NK-92 treated with Interleukin-12 subunit alpha and Interleukin-12 subunit beta, amount 100 ng/mL, for 24 hours (cell line): ENCODE data around the gene HEATR9.

ENCODE experiments used
- DNase-seq: peaks from one replicate; lab custom pipeline; 2025; lab: John Stamatoyannopoulos, UW

HEATR9 gene

DNA sequence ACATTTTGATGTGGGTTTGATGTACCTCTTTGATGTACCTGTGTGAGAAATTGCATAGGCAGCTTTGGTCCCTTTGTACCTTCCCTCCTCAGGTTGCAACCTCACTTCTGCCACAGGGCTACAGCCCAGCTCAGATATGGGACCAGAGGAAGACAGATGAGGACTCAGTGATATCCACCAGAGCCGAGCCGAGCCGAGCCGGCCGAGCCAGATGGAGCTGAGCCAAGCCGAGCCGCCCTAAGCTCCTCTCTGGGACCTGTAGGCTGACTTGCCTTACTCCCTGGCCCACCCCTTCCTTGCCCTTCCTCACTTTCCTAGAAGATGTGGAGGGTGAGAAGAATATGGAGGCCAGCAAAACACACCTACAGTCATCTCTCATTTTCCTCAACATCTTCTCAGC is 3.8 kb downstream of the HEATR9 start:
- no peak for DNase-seq

DNA sequence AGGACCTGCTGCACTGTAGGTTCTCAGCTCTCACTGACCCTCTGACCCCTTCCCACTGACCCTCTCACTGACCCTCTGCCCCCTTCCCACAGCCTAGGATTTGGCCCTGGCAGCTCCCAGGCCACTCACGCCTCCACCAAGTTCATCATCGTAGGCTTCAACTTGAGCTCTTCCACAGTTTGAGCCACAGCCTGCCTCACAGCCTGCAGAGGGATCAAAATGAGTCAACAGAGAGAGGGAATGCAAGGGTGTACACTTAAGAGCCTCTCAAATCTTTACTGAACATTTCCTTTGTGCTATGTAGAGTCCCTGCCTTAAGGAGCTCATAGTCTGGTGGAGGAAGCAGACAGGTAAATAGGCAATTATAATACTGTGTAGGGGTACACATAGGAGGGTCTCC is 12.1 kb downstream of the HEATR9 start:
- DNase-seq = no peak

DNA sequence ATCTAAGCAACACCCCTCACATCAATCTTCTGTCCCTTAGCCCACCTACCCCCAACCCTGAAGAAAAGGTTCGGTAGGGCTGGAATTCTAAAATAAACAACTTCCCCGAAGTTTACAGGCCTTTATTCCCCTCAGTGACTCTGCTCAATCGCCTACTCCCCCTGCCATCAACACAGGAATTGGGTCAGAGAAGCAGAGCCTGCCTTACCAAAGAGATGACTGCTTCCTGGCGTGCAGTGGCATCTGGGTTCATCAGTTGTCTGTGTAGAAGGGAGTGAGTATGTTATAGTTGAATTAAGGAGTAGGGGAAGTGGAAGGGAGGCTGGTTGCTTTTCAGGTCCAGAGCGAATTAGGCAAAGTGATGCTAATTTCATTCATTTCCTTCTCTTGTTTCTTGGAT is 12.7 kb downstream of the HEATR9 start:
- no peak for DNase-seq

DNA sequence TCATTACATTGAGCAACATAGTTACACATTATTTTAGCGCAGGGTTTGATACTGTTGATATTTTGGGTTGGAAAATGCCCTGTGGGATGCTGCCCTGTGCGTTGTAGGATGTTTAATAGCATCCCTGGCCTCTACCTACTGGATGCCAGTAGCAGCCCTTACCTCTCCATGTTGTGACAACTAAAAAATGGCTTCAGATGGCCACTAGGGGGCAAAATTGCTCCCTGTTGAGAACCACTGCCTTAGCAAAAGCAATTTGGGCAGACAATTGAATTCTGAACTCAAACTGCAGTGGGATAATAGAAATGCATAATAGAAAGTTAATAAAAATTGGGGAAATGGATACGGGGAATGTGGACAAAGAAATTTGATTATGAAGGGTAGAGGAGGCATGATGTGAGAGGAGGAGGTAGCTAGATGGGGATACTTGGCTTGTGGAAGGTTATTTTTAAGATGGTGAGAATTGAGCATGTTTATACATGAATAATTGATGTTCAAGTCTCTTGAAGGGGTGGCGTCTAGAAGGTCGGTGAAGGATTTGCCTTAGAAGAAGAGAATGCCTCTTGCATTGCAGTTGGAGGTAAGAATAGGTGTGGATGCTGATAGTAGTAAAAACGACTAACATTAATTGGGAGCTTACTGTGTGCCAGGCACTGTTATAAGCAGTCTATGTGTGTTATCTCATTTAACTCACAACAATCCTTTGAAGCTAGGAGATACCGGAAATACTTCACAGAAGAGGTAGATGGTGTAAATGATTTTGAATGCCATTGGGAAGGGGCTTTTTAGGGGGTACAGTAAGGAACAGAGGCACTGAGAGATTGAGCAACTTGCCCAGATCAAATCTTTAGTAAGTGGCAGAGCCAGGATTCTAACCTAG is 19.0 kb downstream of the HEATR9 start:
- DNase-seq = peak; percentile 44

DNA sequence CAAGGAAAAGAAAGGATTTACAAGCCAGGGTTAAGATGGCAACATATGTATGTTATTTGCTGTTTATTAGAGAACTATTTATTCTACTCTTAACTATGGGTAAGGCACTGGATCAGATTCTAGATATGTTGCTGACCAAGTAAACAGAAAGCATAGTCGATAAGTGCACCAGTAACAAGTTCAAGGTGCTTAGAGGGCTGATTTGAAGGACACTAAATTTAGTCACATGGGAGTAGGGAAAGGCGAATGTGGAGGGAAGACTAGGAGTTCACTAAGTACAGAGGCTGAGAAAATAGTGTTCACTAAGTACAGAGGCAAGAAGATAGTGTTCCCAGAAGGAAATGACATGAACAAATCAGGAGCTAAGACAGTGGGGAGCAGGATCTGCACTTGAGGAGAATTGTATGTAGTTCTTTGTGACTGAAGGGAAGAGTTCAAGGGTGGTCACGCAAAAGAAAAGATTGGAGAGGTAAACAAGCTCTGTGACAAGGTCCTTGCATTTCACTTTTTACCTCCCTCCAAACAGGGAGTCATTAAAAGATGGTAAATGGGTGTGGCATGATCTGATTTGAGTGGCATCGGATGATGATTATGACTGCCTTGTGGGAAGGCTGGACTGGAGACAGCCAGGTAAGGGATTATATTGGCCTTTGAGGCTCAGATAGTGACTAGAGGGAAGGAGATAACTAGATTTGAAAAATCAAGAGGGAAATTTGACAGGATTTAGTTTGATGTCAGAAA is 20.9 kb downstream of the HEATR9 start:
- no peak for DNase-seq

DNA sequence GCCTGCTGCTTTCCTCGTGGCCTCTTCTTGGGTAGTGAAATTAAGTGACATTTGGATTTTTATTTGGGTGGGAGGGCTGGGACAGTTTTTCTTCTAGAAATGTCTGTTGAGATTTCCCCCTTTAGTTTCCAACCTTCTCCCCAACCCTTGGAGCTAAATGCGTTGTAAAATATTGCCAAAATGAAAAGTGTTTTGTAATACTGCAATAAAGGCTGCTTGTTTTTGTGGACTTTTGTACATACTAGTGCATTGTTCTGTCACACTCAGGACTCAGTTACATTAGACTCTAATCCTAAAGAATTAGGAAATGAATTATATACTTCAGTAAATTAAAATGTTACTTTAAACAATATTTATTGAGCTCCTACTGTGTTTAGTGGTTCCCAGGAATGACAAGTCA is 21.7 kb downstream of the HEATR9 start:
- no peak for DNase-seq

DNA sequence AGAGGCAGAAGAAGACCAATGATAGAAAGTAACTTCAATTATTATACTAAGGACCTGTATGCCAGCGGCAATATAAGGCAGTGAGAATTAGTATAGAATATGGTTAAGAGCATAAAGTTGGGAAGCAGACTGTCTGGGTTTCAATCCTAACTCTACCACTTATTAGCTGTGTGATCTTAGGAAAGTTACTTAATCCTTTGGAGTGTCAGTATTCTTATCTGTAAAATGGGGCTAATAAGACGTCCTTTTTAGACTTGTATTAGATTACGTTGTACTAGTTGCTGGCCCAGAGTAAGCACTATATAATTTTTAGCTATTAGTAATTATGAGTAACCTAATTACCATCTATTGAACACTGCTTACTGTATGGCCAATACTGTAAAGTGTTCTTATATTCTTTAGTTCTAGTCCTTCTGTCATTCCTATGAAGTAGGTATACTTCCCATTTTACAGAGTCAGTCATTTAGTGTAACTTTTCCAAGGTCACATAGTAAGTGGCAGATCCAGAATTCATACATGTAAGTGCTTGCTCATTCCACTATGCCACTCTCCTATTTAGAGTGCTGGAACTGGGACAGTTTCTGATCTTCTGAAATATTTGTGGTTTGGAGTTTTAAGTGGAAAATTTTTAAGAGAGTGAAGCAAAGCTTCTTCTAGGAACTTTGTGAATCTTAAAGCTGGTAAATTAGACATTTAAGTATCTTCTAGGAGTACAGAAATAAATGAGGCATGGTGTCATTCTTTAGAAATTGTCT is 22.5 kb downstream of the HEATR9 start:
- DNase-seq = no peak

DNA sequence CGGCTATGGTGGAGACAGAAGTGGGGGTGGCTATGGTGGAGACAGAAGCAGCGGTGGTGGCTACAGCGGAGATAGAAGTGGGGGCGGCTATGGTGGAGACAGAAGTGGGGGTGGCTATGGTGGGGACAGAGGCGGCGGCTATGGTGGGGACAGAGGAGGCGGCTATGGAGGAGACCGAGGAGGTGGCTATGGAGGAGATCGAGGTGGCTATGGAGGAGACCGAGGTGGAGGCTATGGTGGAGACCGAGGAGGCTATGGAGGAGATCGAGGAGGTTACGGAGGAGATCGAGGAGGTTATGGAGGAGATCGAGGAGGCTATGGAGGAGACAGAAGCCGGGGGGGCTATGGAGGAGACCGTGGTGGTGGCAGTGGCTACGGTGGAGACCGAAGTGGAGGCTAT is 24.1 kb downstream of the HEATR9 start:
- no peak for DNase-seq

DNA sequence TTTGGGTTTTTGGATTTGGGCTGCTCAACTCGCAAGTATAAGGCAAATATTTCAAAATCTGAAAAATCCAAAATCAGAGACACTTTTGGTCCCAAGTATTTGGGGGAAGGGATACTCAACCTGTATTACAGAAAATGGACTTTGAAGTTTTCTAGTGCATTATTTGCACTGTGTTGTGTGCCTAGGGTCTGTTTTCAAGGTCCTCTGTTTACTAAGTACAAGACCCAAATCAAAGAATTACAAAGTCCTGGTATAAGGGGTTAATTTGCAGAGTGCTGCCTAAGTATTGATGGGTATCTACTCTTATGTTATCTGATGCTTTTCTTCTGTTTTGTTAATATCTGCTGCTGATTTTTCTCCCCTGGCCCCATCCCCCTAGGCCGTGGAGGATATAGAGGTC is 25.0 kb downstream of the HEATR9 start:
- no peak for DNase-seq

DNA sequence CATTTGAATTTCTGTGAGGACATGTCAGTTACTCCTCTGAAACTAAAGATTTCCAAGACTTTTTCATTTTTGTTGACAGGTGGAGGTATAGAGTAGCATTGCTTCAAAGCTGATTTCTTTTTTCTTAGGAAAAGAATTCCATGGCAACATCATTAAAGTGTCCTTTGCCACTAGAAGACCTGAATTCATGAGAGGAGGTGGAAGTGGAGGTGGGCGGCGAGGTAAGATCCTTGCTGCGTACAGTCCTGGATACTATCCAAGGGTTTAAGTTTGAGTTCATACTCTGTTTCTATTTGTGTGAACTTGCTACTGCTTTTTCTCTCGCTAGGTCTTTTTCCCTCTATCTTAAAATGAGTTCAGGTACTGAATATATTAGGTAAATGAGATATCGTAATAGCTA is 26.5 kb downstream of the HEATR9 start:
- no peak for DNase-seq

DNA sequence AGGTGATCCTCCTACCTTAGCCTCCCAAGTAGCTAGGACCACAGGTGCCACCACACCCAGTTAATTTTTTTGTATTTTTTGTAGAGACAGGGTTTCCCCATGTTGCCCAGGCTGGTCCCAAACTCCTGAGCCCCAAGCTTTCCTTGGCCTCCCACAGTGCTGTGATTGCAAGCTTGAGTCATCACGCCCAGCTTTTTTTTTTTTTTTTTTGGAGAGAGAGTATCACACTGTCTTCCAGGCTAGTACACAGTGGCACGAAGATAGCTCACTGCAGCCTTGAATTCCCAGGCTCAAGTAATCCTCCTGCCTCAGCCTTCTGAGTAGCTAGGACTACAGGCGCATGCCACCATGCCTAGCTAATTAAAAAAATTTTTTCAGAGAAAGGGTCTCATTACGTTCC is 27.2 kb downstream of the HEATR9 start:
- DNase-seq = no peak

DNA sequence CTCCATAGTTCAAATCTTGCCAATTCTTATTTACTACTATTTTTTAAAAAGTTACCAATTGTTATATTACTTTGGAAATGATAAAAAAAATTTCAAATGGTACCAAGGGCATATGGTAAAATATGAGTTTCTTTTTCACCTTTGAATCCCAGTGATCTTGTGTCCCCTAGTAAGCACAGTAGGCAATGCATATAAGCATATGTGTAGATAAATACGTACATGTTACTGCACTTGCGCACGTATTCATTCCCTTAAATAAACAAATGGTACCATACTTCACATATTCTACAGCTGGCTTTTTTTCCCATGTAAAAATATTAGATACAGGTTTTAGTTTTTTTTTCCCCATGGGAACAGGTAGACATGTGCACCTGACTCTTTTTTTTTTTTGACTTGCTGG is 27.6 kb downstream of the HEATR9 start:
- no peak for DNase-seq

DNA sequence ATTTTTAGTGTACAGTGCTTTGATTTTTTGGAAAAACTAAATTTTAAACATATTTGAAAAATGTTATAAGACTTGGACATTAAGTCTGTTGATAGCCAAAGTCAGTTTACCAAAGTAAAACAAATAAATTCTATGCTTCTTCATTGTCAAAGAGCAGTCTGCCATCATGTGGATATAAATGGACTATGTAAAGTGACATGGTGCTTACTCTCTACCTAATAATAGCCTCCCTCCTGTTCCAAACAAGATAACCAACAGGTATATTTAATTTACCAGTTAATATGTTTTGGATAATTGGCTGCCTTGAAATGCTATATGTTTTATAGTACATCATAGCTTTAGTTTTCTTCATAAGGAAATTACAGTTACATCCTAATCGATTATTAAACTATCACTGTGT is 43.5 kb downstream of the HEATR9 start:
- DNase-seq = no peak

DNA sequence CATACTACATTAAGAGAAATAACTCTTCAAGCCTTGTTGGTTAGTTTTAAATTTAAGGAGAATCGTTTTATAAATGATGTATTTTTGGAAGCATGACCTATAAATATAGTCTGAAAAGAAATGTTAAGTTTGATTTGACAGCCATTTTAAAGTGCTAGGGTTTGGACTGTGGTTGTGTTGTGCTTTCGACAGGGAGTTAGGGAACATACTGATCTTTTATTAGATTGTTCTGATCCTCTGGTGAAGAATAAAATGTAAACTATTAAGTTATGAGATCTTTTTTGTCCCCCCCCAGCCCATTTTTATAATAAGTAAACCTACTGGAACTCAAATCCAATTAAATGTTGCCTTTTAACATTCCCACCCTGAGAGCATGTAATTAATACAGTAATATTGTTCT is 47.4 kb downstream of the HEATR9 start:
- no peak for DNase-seq

DNA sequence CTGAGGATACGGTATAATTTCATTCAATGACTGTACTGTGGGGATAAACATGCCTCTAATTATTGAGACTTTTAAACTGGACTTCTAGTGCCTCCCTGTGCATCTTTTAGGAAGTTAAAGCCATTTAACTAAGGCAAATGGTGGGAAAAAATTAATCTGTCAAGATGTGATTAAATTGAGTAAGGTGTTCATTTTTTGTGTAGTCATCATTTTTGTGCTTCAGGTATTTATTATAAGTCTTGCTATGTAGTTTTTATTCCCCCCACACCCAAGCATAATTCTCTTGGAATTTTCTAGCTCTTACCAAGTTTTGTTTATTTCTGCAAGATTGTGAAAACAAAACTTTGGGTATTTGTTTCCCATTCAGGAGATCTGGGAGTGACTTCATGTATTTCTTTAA is 49.2 kb downstream of the HEATR9 start:
- no peak for DNase-seq

DNA sequence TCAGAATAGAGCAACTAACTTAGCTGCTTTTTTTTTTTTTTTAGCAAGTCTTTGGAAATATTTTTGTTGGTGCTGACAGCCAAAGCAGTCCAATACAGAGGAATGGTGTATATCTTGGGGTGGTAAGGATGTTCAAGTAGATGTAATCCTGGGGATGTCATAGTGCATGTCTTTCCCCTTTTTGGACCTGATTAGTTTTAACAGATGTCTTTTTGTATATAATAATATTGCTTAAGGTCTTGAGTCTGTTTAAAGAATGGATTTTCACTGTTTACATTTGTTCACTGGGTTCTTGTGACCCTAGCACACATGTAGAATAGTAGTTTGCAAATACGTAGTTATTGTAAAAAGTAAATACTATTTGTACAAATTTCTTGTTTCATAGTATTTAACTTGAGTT is 51.5 kb downstream of the HEATR9 start:
- no peak for DNase-seq

DNA sequence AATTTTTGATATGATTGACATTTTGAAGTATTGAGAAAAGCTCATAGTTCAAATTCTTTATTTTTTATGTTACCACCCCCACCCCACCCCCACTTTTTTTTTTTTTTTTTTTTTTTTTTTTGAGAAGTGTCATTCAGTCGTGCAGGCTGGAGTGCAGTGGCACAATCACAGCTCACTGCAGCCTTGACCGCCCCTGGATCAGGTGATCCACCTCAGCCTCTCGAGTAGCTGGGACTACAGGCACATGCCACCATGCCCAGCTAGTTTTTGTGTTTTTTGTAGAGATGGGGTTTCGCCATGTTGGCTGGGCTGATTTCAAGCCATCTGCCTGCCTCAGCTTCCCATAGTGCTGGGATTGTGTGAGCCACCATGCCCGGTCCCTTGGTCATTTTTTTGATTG is 52.0 kb downstream of the HEATR9 start:
- no peak for DNase-seq

DNA sequence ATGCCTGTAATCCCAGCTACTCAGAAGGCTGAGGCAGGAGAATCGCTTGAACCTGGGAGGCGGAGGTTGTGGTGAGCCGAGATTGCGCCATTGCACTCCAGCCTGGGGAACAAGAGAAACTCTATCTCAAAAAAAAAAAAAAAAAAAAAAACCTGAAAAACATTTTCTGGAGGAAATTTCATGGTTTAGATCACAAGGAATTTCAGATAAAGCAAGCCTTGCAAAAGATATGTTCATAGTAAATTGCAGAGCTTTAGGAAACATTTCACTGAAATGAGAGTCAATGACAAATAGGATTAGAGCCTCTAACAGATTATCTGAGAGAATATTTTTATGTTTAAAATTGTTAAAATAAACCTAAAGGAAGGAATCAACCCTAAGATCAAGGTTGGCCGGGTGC is 56.2 kb downstream of the HEATR9 start:
- no peak for DNase-seq

DNA sequence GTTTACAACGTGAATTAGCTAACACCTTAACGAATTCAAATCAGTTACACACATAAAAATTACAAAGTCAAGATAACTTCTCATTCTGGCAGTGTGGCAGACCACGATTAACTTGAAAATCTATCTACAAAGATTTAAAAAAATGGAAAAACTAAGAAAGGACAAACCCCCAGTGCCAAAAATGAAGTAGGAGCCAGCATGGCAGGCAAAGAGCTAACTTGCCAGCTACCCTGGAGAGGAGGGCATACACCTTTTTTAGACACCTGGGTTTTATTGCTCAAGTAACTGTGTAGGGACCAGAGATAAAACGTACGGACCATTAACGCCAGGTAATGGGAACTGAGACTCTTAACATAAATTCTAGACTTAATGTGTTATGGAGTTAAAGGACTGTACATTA is 56.9 kb downstream of the HEATR9 start:
- no peak for DNase-seq

DNA sequence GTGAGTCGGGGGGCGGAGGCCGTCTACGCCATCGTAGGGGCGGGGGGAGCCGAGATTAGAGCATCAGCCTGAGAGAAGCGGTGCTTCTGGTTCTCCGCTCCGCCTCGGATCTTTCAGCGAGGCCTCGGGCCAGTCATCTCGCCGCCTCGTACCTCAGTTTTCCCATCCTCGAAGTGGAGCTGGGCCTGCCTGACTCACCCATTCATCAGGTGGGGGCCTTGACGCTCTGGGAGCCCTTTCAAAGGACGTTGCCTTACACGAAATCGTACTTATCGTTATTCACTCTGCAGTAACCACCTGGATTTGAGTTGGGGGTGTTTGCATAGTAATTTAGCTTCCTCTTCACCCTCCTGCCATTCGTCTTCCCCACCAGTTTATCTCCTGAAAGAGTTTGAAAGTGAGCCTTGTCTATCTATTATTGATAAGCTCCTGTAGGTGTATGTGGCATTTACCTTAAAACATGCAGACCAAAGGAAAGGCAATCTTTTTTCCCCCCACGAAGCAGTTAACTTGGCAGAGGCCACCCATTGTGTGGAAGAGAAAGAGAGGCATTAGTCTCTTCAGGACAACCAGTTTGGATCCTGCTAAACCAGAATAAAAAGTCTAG is 58.7 kb downstream of the HEATR9 start:
- peak; percentile 20 for DNase-seq

DNA sequence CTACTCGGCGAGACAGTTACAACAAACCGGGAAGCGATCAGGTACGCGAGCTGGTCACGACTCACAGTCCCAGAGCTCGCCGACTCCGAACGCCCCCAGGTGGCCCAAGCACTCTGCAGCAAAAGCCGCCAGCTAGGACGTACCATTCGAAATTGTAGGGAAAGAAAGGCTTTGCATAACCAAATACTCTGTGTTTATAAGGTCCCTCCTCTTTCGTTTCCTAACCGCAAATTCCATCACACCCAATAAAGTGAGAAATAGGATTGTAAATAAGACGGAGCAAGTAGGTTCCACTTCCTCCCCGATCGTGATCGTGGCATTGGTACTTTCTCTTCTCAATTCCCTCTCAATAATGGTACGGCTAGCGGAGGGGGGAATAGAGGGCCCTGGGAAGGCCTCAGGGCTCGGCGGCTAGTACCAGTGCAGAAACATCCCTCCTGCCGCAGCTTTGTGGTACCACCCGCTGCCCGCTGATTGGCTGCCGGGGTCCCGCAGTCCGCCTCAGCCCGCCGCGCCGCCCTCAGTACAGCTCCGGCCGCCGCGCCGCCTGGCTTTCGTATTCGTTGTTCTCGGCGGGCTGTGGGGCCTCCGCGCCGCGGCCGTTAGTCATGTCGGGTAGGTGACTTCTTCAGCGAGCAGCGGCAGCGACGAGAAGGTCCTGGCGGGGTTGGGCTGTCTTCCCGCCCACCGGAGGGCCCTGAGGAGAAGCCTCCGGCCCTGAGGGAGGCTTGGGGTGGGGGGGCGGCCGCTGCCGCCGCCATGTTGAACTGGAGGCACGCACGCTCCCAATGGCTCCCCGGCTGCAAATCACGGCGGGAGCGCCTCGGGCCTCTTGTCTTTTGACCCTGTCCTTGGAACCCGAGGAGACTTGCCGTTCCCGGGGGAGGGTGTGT is 59.5 kb downstream of the HEATR9 start, which contains the start of gene TAF15:
TSS of gene TAF15 (plus strand) at position 523 of the 893 bp plus-strand sequence. CDS start at position 609, 86 bp downstream.
- peak; percentile 94 for DNase-seq
